Upper lobe of right lung (tissue), 1 donor: ENCODE results near the gene TAOK1. TPM values are rescaled to one million over a fixed set of nuclear protein-coding genes. Genes with fewer than 3 reads are reported as not detected.

Experiments
- ATAC-seq: fragments of 200-7000 bp; cut with Tn5 transposase; one replicate; pipeline ENCODE4 v1.9.1; 2020; ENCODE audit warnings: mild to moderate bottlenecking, moderate library complexity
- DNase-seq: peaks from one replicate; pipeline ENCODE4 v3.0.0-alpha.2; 2020
- H3K27ac ChIP-seq: fragments of 200-600 bp; one replicate; pipeline ENCODE4 v1.8.0; 2022
- H3K27me3 ChIP-seq: fragments of 200-600 bp; one replicate; pipeline ENCODE4 v1.8.0; 2022; ENCODE audit warnings: mild to moderate bottlenecking
- H3K36me3 ChIP-seq: fragments of 200-600 bp; one replicate; pipeline ENCODE4 v1.8.0; 2022
- H3K4me1 ChIP-seq: fragments of 200-600 bp; one replicate; pipeline ENCODE4 v1.8.0; 2022
- H3K4me3 ChIP-seq: fragments of 200-600 bp; one replicate; pipeline ENCODE4 v1.8.0; 2022; ENCODE audit warnings: mild to moderate bottlenecking
- H3K9me3 ChIP-seq: fragments of 200-600 bp; one replicate; pipeline ENCODE4 v1.8.0; 2022
- CTCF ChIP-seq: fragments of 200-600 bp; IDR thresholded peaks from one replicate; pipeline ENCODE4 v1.8.0; 2022; ENCODE audit warnings: antibody characterized with exemption
- intact Hi-C: fragments of 100-400 bp; cut with DNase I; formaldehyde crosslinking; loops from one replicate; pipeline ENCODE4 v1.11.0; 2022
- total RNA-seq: library from RNA; stranded (reverse); fragmentation: NEBNext Ultra II Directional; extraction: Animal tissue kit (Norgen Biotek cat#: 25700); gene quantifications from one replicate; pipeline ENCODE4 v1.2.1, GENCODE V29; 2021
- donor health status: DM: no; HTN: yes; CAD: no; lungs with severe emphysema.

Gene TAOK1
- total RNA-seq, 1 donor from 2014 or later = 60.2 TPM

GRCh38 chr17:29526322-29526721 is 136.2 kb downstream of the TAOK1 start:
- H3K27ac ChIP-seq = no peak overlapping the region
- H3K4me1 ChIP-seq = no peaks in the 10 kb centered on the region
- TF ChIP-seq CTCF = no peak
- H3K4me3 ChIP-seq = no peak overlapping the region
- ATAC-seq (no peak), DNase-seq (no peak)
- no peaks in the 10 kb centered on the region for H3K27me3 ChIP-seq
- no peaks in the 10 kb centered on the region for H3K9me3 ChIP-seq
- peaks cover 86% of the 10 kb centered on the region for H3K36me3 ChIP-seq
- intact Hi-C loops = no loop called here

DNA sequence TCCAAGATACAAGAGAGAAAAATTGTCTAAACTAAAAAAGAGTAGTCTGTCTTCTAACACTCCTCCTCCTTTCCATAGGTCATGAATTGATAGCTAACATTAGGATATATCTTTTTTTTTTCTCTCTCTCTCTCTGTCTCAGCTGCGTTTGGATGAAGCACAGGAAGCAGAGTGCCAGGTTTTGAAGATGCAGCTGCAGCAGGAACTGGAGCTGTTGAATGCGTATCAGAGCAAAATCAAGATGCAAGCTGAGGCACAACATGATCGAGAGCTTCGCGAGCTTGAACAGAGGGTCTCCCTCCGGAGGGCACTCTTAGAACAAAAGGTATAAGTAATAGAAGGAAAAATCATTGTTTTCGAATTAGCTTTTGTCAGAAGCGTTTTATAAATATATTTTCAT is 143.8 kb downstream of the TAOK1 start:
- Histone ChIP-seq H3K27ac (no peak overlapping the region), H3K9me3 (no peaks in the 10 kb centered on the region), H3K36me3 (peaks cover 62% of the 10 kb centered on the region), H3K27me3 (no peaks in the 10 kb centered on the region), H3K4me3 (no peak overlapping the region), H3K4me1 (no peaks in the 10 kb centered on the region)
- no peak for ATAC-seq
- no peak for DNase-seq
- intact Hi-C loops = no loop called here
- no peak for TF ChIP-seq CTCF

GRCh38 chr17:29544066-29544465 is 153.9 kb downstream of the TAOK1 start:
- Histone ChIP-seq H3K36me3 (peaks cover 47% of the 10 kb centered on the region), H3K27ac (no peak overlapping the region), H3K9me3 (no peaks in the 10 kb centered on the region), H3K4me3 (no peak overlapping the region), H3K27me3 (no peaks in the 10 kb centered on the region), H3K4me1 (no peaks in the 10 kb centered on the region)
- TF ChIP-seq CTCF = no peak
- intact Hi-C loops = no loop called here
- DNase-seq = no peak
- no peak for ATAC-seq

GRCh38 chr17:29546085-29546484 is 155.9 kb downstream of the TAOK1 start:
- H3K27me3 ChIP-seq = no peaks in the 10 kb centered on the region
- peaks cover 4% of the 10 kb centered on the region for H3K4me1 ChIP-seq
- no peak overlapping the region for H3K4me3 ChIP-seq
- no peak for ATAC-seq
- H3K36me3 ChIP-seq = peaks cover 36% of the 10 kb centered on the region
- H3K27ac ChIP-seq = no peak overlapping the region
- no peaks in the 10 kb centered on the region for H3K9me3 ChIP-seq
- DNase-seq = no peak
- no peak for TF ChIP-seq CTCF
- intact Hi-C loops = no loop called here

- no peak for DNase-seq
- no peak for TF ChIP-seq CTCF
- Histone ChIP-seq H3K27me3 (no peaks in the 10 kb centered on the region), H3K27ac (no peak overlapping the region), H3K4me1 (peaks cover 4% of the 10 kb centered on the region), H3K9me3 (no peaks in the 10 kb centered on the region), H3K4me3 (no peak overlapping the region), H3K36me3 (peaks cover 30% of the 10 kb centered on the region)
- intact Hi-C loops = no loop called here
- no peak for ATAC-seq
These were observed 156.7 kb downstream of the TAOK1 start for GRCh38 chr17:29546830-29547229.
